PC-3 (cell line): Measurements from ENCODE around the gene STAMBPL1. TPM values are rescaled to one million over a fixed set of nuclear protein-coding genes. Genes with fewer than 3 reads are reported as not detected.

Experiments
- ATAC-seq: fragments of 200-7000 bp; cut with Tn5 transposase; 2 replicates; pipeline ENCODE4 v1.9.1; 2020; ENCODE audit warnings: mild to moderate bottlenecking, moderate library complexity
- BruUV-seq: library from RNA; stranded (reverse); fragments of 400-500 nt; replicated peaks from 2 replicates; lab custom pipeline; 2021; lab: Mats Ljungman, UMichigan
- CTCF ChIA-PET: fragments of 300-600 bp; sonication (Branson Sonifier 250); formaldehyde crosslinking; loops from one replicate; lab custom pipeline; 2022; ENCODE audit warnings: antibody characterized with exemption; lab: Charles Lee
- POLR2A ChIA-PET: fragments of 300-600 bp; sonication (Branson Sonifier 250); formaldehyde crosslinking; loops from one replicate; lab custom pipeline; 2022; ENCODE audit warnings: antibody characterized with exemption; ENCODE audit not compliant: unreplicated experiment; lab: Charles Lee
- DNase-seq: peaks from one replicate; pipeline ENCODE4 v3.0.0-alpha.2; 2015
- H2AFZ ChIP-seq: fragments of 300-600 bp; sonication (generic); 2 replicates; pipeline ENCODE4 v1.6.0; 2016; ENCODE audit warnings: antibody characterized with exemption, low read length
- H3F3A ChIP-seq: fragments of 300-600 bp; sonication (generic); one replicate; pipeline ENCODE4 v1.6.0; 2017; ENCODE audit warnings: antibody characterized with exemption, low read length, control low read depth, mild to moderate bottlenecking; ENCODE audit not compliant: unreplicated experiment
- H3K27ac ChIP-seq: fragments of 300-600 bp; sonication (generic); 2 replicates; pipeline ENCODE4 v1.5.1; 2016; ENCODE audit warnings: mild to moderate bottlenecking, low read length
- H3K27me3 ChIP-seq: fragments of 300-600 bp; sonication (generic); 2 replicates; pipeline ENCODE4 v1.6.1; 2016; ENCODE audit warnings: low read length, mixed read lengths
- H3K36me3 ChIP-seq: fragments of 300-600 bp; sonication (generic); 2 replicates; pipeline ENCODE4 v1.6.1; 2016; ENCODE audit warnings: low read depth, mixed run types, low read length, mixed read lengths
- H3K4me1 ChIP-seq: fragments of 300-600 bp; sonication (generic); 2 replicates; pipeline ENCODE4 v1.5.1; 2016; ENCODE audit warnings: low read length; ENCODE audit not compliant: insufficient read depth
- H3K4me2 ChIP-seq: fragments of 300-600 bp; sonication (generic); 2 replicates; pipeline ENCODE4 v1.6.0; 2016; ENCODE audit warnings: low read length
- H3K4me3 ChIP-seq: fragments of 300-600 bp; sonication (generic); 2 replicates; pipeline ENCODE4 v1.5.1; 2016; ENCODE audit warnings: mild to moderate bottlenecking, low read length, mixed read lengths
- H3K79me2 ChIP-seq: fragments of 300-600 bp; sonication (generic); 2 replicates; pipeline ENCODE4 v1.6.1; 2017; ENCODE audit warnings: low read length, mixed read lengths
- H3K9ac ChIP-seq: fragments of 300-600 bp; sonication (generic); 2 replicates; pipeline ENCODE4 v1.6.0; 2016; ENCODE audit warnings: mild to moderate bottlenecking, low read length
- H3K9me2 ChIP-seq: fragments of 300-600 bp; sonication (generic); replicated peaks from 2 replicates; pipeline ENCODE4 v1.6.1; 2016; ENCODE audit warnings: mixed run types, low read length, mixed read lengths
- H3K9me3 ChIP-seq: fragments of 300-600 bp; sonication (generic); 2 replicates; pipeline ENCODE4 v1.6.1; 2016; ENCODE audit warnings: low read length, mixed read lengths
- H4K20me1 ChIP-seq: fragments of 300-600 bp; sonication (generic); 2 replicates; pipeline ENCODE4 v1.6.1; 2016; ENCODE audit warnings: low read length, mixed read lengths
- CTCF ChIP-seq: fragments of 300-600 bp; sonication (generic); conservative IDR thresholded peaks from 2 replicates; pipeline ENCODE4 v1.5.1; 2017; ENCODE audit warnings: antibody characterized with exemption, low read depth, mild to moderate bottlenecking, low read length
- EZH2 ChIP-seq: fragments of 300-600 bp; sonication (generic); IDR thresholded peaks from one replicate; pipeline ENCODE4 v1.6.1; 2017; ENCODE audit warnings: antibody characterized with exemption, mild to moderate bottlenecking, low read length; ENCODE audit not compliant: unreplicated experiment
- EZH2phosphoT487 ChIP-seq: fragments of 300-600 bp; sonication (generic); IDR thresholded peaks from 2 replicates; pipeline ENCODE4 v1.6.1; 2018; ENCODE audit warnings: mild to moderate bottlenecking, antibody characterized with exemption, low read length, borderline replicate concordance
- intact Hi-C: fragments of 100-400 bp; cut with micrococcal nuclease; formaldehyde crosslinking; loops from 2 replicates; pipeline ENCODE4 v1.9.0; 2023
- total RNA-seq: library from RNA; depleted of rRNA; stranded (reverse); fragments of >200 nt; gene quantifications from 2 replicates; pipeline ENCODE4 v1.2.3, GENCODE V29; 2014

The STAMBPL1 gene
- total RNA-seq, 1 experiment from 2014 or later, result 19.5 TPM

- no peak for TF ChIP-seq EZH2
- Histone ChIP-seq H3K27me3 (no peaks in the 10 kb centered on the region), H3K9me2 (no peaks in the 10 kb centered on the region), H3K4me2 (no peak overlapping the region), H3F3A (no peaks in the 10 kb centered on the region), H3K9ac (no peak overlapping the region), H3K4me3 (no peak overlapping the region), H3K27ac (no peak overlapping the region), H3K79me2 (no peaks in the 10 kb centered on the region), H3K4me1 (peaks cover 4% of the 10 kb centered on the region; the same call in 1 of the 2 replicates), H3K9me3 (no peaks in the 10 kb centered on the region), H4K20me1 (no peaks in the 10 kb centered on the region), H3K36me3 (0 out of 2 replicates have a peak, but pooled peaks cover 2% of the 10 kb centered on the region), H2AFZ (no peak overlapping the region)
- intact Hi-C loops, result no loop called here
- no peak for ATAC-seq
- no TSS peak for BruUV-seq
- POLR2A ChIA-PET, result no interaction called here
- CTCF ChIA-PET, result no interaction called here
- DNase-seq, result no peak
These were observed 17.2 kb downstream of the STAMBPL1 start for GRCh38 chr10:88896994-88897853.

DNA sequence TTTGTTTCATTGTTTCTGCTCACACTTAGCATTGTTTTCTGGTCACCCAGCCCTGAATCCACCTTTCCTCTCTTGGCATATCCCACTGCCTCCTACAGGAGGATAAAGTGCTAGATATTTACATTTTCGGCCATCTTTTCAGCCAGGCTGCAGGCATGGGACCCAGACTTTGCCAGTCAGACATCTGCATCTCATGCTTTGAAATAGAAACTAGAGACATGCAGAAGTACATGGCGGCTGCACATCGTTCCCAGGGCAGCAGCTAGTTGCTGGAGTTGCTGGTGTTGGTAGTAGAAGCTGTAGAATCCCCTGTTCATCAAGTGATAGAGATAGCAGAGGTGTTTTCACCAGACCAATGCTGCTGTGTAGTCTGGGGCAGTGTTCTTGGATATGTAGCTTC, 18.7 kb downstream of the STAMBPL1 start:
- Histone ChIP-seq H4K20me1 (no peaks in the 10 kb centered on the region), H2AFZ (no peak overlapping the region), H3K9ac (no peak overlapping the region), H3K36me3 (0 out of 2 replicates have a peak, but pooled peaks cover 3% of the 10 kb centered on the region), H3K4me1 (peaks cover 4% of the 10 kb centered on the region; the same call in 1 of the 2 replicates), H3K9me2 (no peaks in the 10 kb centered on the region), H3K27me3 (no peaks in the 10 kb centered on the region), H3F3A (no peaks in the 10 kb centered on the region), H3K27ac (no peak overlapping the region), H3K4me2 (no peak overlapping the region), H3K79me2 (no peaks in the 10 kb centered on the region), H3K4me3 (no peak overlapping the region), H3K9me3 (no peaks in the 10 kb centered on the region)
- intact Hi-C loops, result no loop called here
- TF ChIP-seq EZH2, result no peak
- no peak for TF ChIP-seq EZH2phosphoT487
- TF ChIP-seq CTCF, result no peak
- ChIA-PET POLR2A (no interaction called here), CTCF (no interaction called here)
- BruUV-seq, result no TSS peak
- no peak for ATAC-seq
- no peak for DNase-seq

DNA sequence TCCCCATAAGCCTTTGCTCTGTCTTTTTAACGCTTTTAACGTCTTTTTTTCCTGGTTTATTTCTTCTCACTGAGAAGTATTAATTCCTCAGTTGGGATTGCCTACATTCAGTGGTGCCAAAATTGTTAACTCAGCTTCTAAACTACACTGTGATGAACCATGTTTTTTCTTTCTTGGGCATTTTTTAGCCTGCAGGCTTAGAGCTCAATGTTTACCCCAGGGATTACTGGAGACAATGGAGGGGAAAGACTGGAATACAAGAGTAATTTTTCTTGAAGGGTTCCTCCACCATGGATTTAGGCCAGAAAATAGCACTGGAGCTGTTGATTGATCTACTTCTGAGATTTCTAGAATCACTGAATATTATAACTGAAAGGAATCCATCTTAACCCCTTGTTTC, 19.8 kb downstream of the STAMBPL1 start:
- no peak overlapping the region for H3K4me2 ChIP-seq
- H3K27me3 ChIP-seq, result no peaks in the 10 kb centered on the region
- no peak for DNase-seq
- H4K20me1 ChIP-seq, result no peaks in the 10 kb centered on the region
- H3K4me1 ChIP-seq, result peaks cover 4% of the 10 kb centered on the region; the same call in 1 of the 2 replicates
- H3K9me2 ChIP-seq, result no peaks in the 10 kb centered on the region
- H3K27ac ChIP-seq, result no peak overlapping the region
- H3K9me3 ChIP-seq, result no peaks in the 10 kb centered on the region
- H3K36me3 ChIP-seq, result 0 out of 2 replicates have a peak, but pooled peaks cover 3% of the 10 kb centered on the region
- H3F3A ChIP-seq, result no peaks in the 10 kb centered on the region
- no TSS peak for BruUV-seq
- no peaks in the 10 kb centered on the region for H3K79me2 ChIP-seq
- ATAC-seq, result no peak
- H3K9ac ChIP-seq, result no peak overlapping the region
- H2AFZ ChIP-seq, result no peak overlapping the region
- POLR2A ChIA-PET, result no interaction called here
- H3K4me3 ChIP-seq, result no peak overlapping the region
- TF ChIP-seq EZH2phosphoT487 (no peak), EZH2 (no peak)
- CTCF ChIA-PET, result no interaction called here
- intact Hi-C loops, result no loop called here
